ENCODE data around the gene VSIG10L2.

- TF ChIP-seq CTCF (conservative IDR thresholded peaks at IDR 0.05; ENCODE audit: low read depth, low read length), result no peak
- no peak for TF ChIP-seq EZH2 (IDR thresholded peaks at IDR 0.05; ENCODE audit: borderline replicate concordance, low read depth, low read length, poor library complexity, severe bottlenecking)
Measured at GRCh38 chr11:125902277-125902926, 43.4 kb upstream of the VSIG10L2 start.
